ENCODE measurements around the gene PBX4.

GRCh38 chr19:19539698-19540063 is 78.8 kb downstream of the PBX4 start:
- TF ChIP-seq POLR2A (IDR thresholded peaks at IDR 0.05; ENCODE audit: low read depth, low read length) (no peak), POU2F2 (IDR thresholded peaks at IDR 0.05; ENCODE audit: low read depth, low read length) (no peak)
